GM21619 (cell line): ENCODE results near the gene ANKRD44.

Experiments
- ATAC-seq: cut with Tn5 transposase; IDR thresholded peaks from one replicate; pipeline ENCODE4 v1.9.1; 2021; ENCODE audit not compliant: unreplicated experiment

Gene ANKRD44

GRCh38 chr2:197124639-197125390, 185.8 kb downstream of the ANKRD44 start:
- no peak for ATAC-seq

GRCh38 chr2:197122821-197123220, 187.8 kb downstream of the ANKRD44 start:
- ATAC-seq: no peak

- no peak for ATAC-seq
Observed at GRCh38 chr2:197121756-197122385, 188.7 kb downstream of the ANKRD44 start.

GRCh38 chr2:197121255-197121654, 189.3 kb downstream of the ANKRD44 start:
- no peak for ATAC-seq

- ATAC-seq: no peak
Observed at GRCh38 chr2:197116306-197116879, 194.2 kb downstream of the ANKRD44 start.

- no peak for ATAC-seq
Observed at GRCh38 chr2:197115325-197115724, 195.3 kb downstream of the ANKRD44 start.

- peak; percentile 60 for ATAC-seq
Observed at GRCh38 chr2:197113275-197113711, 197.3 kb downstream of the ANKRD44 start.

- no peak for ATAC-seq
Observed at GRCh38 chr2:197109326-197109725, 201.3 kb downstream of the ANKRD44 start.

- no peak for ATAC-seq
Observed at GRCh38 chr2:197108758-197109157, 201.8 kb downstream of the ANKRD44 start.

GRCh38 chr2:197107291-197108269, 203.0 kb downstream of the ANKRD44 start:
- no peak for ATAC-seq

GRCh38 chr2:197103363-197103762, 207.2 kb downstream of the ANKRD44 start:
- ATAC-seq: no peak

GRCh38 chr2:197102231-197102630, 208.3 kb downstream of the ANKRD44 start:
- ATAC-seq: no peak

- no peak for ATAC-seq
Observed at GRCh38 chr2:197101519-197101918, 209.1 kb downstream of the ANKRD44 start.

- no peak for ATAC-seq
Observed at GRCh38 chr2:197097578-197098366, 212.8 kb downstream of the ANKRD44 start.

- no peak for ATAC-seq
Observed at GRCh38 chr2:197096649-197097048, 213.9 kb downstream of the ANKRD44 start.

- no peak for ATAC-seq
Observed at GRCh38 chr2:197092431-197092830, 218.1 kb downstream of the ANKRD44 start.

GRCh38 chr2:197090742-197091367, 219.7 kb downstream of the ANKRD44 start:
- ATAC-seq: no peak

GRCh38 chr2:197089655-197090054, 220.9 kb downstream of the ANKRD44 start:
- no peak for ATAC-seq

- no peak for ATAC-seq
Observed at GRCh38 chr2:197088694-197089093, 221.9 kb downstream of the ANKRD44 start.

GRCh38 chr2:197086500-197086899, 224.1 kb downstream of the ANKRD44 start:
- peak; percentile 48 for ATAC-seq
